Measurements from ENCODE around the gene TTLL7. TPM values are rescaled to one million over a fixed set of nuclear protein-coding genes. Genes with fewer than 3 reads are reported as not detected.

TTLL7 gene
- total and polyA plus RNA-seq, 9 of the 15 experiments (the other 6 are each of a cell fraction or from before 2014, with no cell fraction given), result 0.63 to 2.6 (median 1.7) TPM

GRCh38 chr1:83998498-83999315 lies at the start of gene TTLL7 (continued):
- TF ChIP-seq, protein P1, sequence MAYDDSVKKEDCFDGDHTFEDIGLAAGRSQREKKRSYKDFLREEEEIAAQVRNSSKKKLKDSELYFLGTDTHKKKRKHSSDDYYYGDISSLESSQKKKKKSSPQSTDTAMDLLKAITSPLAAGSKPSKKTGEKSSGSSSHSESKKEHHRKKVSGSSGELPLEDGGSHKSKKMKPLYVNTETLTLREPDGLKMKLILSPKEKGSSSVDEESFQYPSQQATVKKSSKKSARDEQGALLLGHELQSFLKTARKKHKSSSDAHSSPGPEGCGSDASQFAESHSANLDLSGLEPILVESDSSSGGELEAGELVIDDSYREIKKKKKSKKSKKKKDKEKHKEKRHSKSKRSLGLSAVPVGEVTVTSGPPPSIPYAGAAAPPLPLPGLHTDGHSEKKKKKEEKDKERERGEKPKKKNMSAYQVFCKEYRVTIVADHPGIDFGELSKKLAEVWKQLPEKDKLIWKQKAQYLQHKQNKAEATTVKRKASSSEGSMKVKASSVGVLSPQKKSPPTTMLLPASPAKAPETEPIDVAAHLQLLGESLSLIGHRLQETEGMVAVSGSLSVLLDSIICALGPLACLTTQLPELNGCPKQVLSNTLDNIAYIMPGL (CRISPR knock-in tag; IDR thresholded peaks at IDR 0.05), result no peak
- TF ChIP-seq SUPT5H (IDR thresholded peaks at IDR 0.05) (no peak; the same call in 1 of the 2 replicates), RBM34 (IDR thresholded peaks at IDR 0.05; ENCODE audit: borderline replicate concordance, insufficient read depth, low read length) (no peak), ZNF280A (IDR thresholded peaks at IDR 0.05; ENCODE audit: low read depth, partially characterized antibody) (no peak), ETS1 (conservative IDR thresholded peaks at IDR 0.05; ENCODE audit: control insufficient read depth, low read depth, low read length) (no peak; the same call in 1 of the 2 replicates), GABPA (tag; conservative IDR thresholded peaks at IDR 0.05; ENCODE audit: low read depth) (no peak), TFE3 (CRISPR knock-in tag; IDR thresholded peaks at IDR 0.05) (no peak), ZNF133 (CRISPR knock-in tag; IDR thresholded peaks at IDR 0.05) (no peak), SMARCC2 (IDR thresholded peaks at IDR 0.05; ENCODE audit: low read depth) (no peak), HDAC3 (IDR thresholded peaks at IDR 0.05; ENCODE audit: borderline replicate concordance, partially characterized antibody) (no peak), EHMT2 (IDR thresholded peaks at IDR 0.05) (no peak), MEIS2 (IDR thresholded peaks at IDR 0.05; ENCODE audit: partially characterized antibody) (no peak), DIDO1 (tag; IDR thresholded peaks at IDR 0.05; ENCODE audit: low read depth) (no peak), DEAF1 (CRISPR knock-in tag; IDR thresholded peaks at IDR 0.05) (no peak), MBD2 (IDR thresholded peaks at IDR 0.05; ENCODE audit: borderline replicate concordance, low read depth) (peak; percentile 86), ZNF766 (CRISPR knock-in tag; conservative IDR thresholded peaks at IDR 0.05) (no peak), ZNF77 (CRISPR knock-in tag; IDR thresholded peaks at IDR 0.05) (no peak), THRAP3 (IDR thresholded peaks at IDR 0.05; ENCODE audit: borderline replicate concordance) (no peak), MYC (IDR thresholded peaks at IDR 0.05; ENCODE audit: low read depth, low read length) (no peak), MYC (CRISPR knock-in tag; IDR thresholded peaks at IDR 0.05; ENCODE audit: borderline replicate concordance, low read depth) (no peak), NFRKB (IDR thresholded peaks at IDR 0.05; ENCODE audit: low read depth) (no peak)
